Body of pancreas (tissue), 4 donors: ENCODE data around the gene DOK3. TPM values are rescaled to one million over a fixed set of nuclear protein-coding genes. Genes with fewer than 3 reads are reported as not detected.
A peak's percentile ranks its signal among the peaks of the same experiment; 100 is the strongest.

ENCODE experiments used
- ATAC-seq: fragments of 150-250 bp; one replicate; pipeline ENCODE4 v1.9.1; 2016
- DNase-seq, 4 donors: peaks; one replicate each; pipeline ENCODE4 v3.0.0-alpha.2; 2019
- H3K27ac ChIP-seq, 4 donors: fragments of 200-600 bp; sonication (generic); 1 replicate in 3 of 4; 2 replicates in 1 of 4; pipeline versions ENCODE4 v1.5.1 to v1.6.1; 2016 to 2019; ENCODE audit warnings: mild to moderate bottlenecking in 1 of 4, mixed read lengths in 1 of 4, moderate library complexity in 1 of 4
- H3K27me3 ChIP-seq, 2 donors: fragments of 200-600 bp; sonication (generic); one replicate each; pipeline ENCODE4 v1.6.0; 2016; ENCODE audit warnings: mild to moderate bottlenecking in 1 of 2
- H3K36me3 ChIP-seq, 2 donors: fragments of 200-600 bp; sonication (generic); replicated peaks in 1 of 2; 2 replicates each; pipeline ENCODE4 v1.5.1; 2016; ENCODE audit warnings: low read depth in 2 of 2; ENCODE audit not compliant: insufficient read depth in 1 of 2
- H3K4me1 ChIP-seq: fragments of 200-600 bp; sonication (generic); one replicate; pipeline ENCODE4 v1.6.0; 2016
- H3K4me3 ChIP-seq, 2 donors: fragments of 200-600 bp; sonication (generic); 1 replicate in 1 of 2; 2 replicates in 1 of 2; pipeline ENCODE4 v1.5.1; 2016 to 2019
- H3K9me3 ChIP-seq, 3 donors: fragments of 200-600 bp; sonication (generic); 1 replicate in 2 of 3; 2 replicates in 1 of 3; pipeline ENCODE4 v1.5.1; 2016
- POLR2A ChIP-seq, 3 donors: fragments of 450-650 bp; IDR thresholded peaks; one replicate each; pipeline ENCODE4 v1.6.1; 2016; ENCODE audit warnings: antibody characterized with exemption in 3 of 3, mild to moderate bottlenecking in 2 of 3
- WGBS, 2 donors: methylation state at CpG; one replicate each; pipeline ENCODE4 v1.1.5; 2017; 5-methylcytosine and 5-hydroxymethylcytosine counted together
- intact Hi-C: fragments of 100-400 bp; cut with DNase I; formaldehyde crosslinking; loops from one replicate; pipeline ENCODE4 v1.15.1; 2023
- total RNA-seq, 2 donors: library from RNA; depleted of rRNA; stranded (reverse); fragments of >200 nt; gene quantifications; one replicate each; pipeline ENCODE4 v1.1.0, GENCODE V29; 2016
- TF ChIP-seq, protein P1 (sequence below), 7 experiments: fragments of 450-650 bp in 4 of 7; fragments of 200-600 bp in 3 of 7; sonication (generic) in 3 of 7; IDR thresholded peaks; one replicate each; pipeline ENCODE4 v1.5.1; 2016 to 2019; ENCODE audit warnings: antibody characterized with exemption in 7 of 7

Gene DOK3
- total RNA-seq, 2 donors from 2014 or later: 3.3 to 5.4 TPM

DNA sequence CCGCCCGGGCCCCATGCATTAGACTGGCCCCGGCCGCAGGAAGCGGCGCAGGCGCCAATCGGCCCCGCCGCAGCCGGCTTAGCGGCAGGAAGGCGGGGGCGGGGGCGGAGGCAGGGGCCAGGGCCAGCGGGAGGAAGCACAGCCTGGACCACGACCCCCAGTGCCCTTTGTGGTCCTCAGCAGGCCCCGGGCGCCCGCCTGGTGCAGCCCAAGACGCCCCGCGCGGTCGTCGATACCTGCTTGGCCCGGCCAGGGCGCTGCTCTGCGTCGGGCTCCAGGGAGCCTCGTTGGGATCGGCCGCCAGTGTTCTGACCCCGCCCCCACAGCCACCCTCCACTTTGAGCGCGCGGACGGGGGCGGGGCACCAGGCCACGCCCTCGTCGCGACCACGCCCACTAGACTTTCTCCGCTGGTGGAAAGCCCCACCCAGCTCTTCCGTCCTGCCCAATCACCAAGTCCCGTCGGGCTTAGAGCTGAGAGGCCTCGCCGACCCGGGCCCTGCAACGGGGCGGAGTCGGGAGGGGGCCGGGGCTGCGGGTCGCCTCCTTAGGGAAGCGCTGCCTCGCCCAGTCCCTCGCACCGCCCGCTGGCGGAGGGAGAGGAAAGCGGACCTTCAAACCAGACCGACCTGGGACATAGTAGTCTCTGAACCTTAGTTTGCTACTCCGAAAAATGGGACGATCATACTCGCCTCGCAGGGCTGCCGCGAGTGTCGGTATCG lies 12.2 kb downstream of the DOK3 start, which contains the start of gene PDLIM7:
TSS of gene PDLIM7 (minus strand) at position 313 of the 721 bp plus-strand sequence. CDS start 1,092 bp downstream, outside the sequence.
- intact Hi-C loops: no loop called here
- Histone ChIP-seq H3K9me3 (no peaks in the 10 kb centered on the region), H3K4me3 (peak within 1 kb of the TSS; percentile 23 to 74), H3K27ac (peak within 1 kb of the TSS; percentile 44 to 64 (median 62)), H3K4me1 (peaks cover 34% of the 10 kb centered on the region), H3K36me3 (no peaks in the 10 kb centered on the region), H3K27me3 (no peaks in the 10 kb centered on the region)
- 0 to 1% methylated on average over 12 to 57 of the region's 73 CpGs for WGBS, 2 donors
- TF ChIP-seq, protein P1, sequence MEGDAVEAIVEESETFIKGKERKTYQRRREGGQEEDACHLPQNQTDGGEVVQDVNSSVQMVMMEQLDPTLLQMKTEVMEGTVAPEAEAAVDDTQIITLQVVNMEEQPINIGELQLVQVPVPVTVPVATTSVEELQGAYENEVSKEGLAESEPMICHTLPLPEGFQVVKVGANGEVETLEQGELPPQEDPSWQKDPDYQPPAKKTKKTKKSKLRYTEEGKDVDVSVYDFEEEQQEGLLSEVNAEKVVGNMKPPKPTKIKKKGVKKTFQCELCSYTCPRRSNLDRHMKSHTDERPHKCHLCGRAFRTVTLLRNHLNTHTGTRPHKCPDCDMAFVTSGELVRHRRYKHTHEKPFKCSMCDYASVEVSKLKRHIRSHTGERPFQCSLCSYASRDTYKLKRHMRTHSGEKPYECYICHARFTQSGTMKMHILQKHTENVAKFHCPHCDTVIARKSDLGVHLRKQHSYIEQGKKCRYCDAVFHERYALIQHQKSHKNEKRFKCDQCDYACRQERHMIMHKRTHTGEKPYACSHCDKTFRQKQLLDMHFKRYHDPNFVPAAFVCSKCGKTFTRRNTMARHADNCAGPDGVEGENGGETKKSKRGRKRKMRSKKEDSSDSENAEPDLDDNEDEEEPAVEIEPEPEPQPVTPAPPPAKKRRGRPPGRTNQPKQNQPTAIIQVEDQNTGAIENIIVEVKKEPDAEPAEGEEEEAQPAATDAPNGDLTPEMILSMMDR (IDR thresholded peaks at IDR 0.05): peak in 4 of 7 experiments; percentile 13 to 31 (median 20)
- TF ChIP-seq POLR2A (IDR thresholded peaks at IDR 0.05): peak; percentile 84 to 89 (median 87)
- DNase-seq: peak; percentile 96 to 97 (median 97)
- ATAC-seq: peak; percentile 92

DNA sequence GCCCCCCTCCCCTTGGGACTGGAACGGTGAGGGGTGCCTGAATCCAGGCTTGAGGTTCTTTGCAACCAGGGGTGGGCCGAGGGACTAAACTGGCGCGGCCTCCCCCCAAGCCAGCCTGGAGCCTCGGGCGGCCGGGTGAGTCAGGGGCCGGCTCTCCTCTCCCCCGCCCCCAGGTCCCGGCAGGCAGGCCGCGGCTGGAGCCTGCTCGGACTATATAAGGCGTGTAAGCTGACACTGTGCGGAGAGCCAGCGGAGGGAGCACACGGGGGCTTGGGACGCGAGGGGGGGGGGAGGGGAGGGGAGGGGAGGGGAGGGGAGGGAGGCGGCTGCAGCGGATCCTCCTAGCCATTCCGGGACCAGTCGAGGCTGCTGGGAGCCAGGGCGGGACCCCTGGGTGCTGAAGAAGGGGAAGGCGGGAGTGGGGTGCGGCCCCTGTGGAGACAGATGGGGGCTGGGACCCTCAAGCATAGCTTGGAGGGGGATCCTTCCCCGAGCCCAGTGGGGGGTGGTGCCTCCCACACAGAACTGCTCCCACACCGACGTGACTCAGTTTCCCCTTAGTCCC lies 12.8 kb downstream of the DOK3 start:
- no peak for ATAC-seq
- H3K36me3 ChIP-seq: no peaks in the 10 kb centered on the region
- peak in 3 of 4 donors; percentile 57 to 70 (median 59) for DNase-seq
- TF ChIP-seq, protein P1 (IDR thresholded peaks at IDR 0.05): no peak
- TF ChIP-seq POLR2A (IDR thresholded peaks at IDR 0.05): no peak
- no peaks in the 10 kb centered on the region for H3K9me3 ChIP-seq
- WGBS, 2 donors: 0% methylated on average over 1 to 13 of the region's 29 CpGs
- H3K27ac ChIP-seq: peak overlapping the region; percentile 44 to 64 (median 62)
- intact Hi-C loops: no loop called here
- peak overlapping the region; percentile 23 to 74 for H3K4me3 ChIP-seq
- peaks cover 34% of the 10 kb centered on the region for H3K4me1 ChIP-seq
- H3K27me3 ChIP-seq: no peaks in the 10 kb centered on the region

DNA sequence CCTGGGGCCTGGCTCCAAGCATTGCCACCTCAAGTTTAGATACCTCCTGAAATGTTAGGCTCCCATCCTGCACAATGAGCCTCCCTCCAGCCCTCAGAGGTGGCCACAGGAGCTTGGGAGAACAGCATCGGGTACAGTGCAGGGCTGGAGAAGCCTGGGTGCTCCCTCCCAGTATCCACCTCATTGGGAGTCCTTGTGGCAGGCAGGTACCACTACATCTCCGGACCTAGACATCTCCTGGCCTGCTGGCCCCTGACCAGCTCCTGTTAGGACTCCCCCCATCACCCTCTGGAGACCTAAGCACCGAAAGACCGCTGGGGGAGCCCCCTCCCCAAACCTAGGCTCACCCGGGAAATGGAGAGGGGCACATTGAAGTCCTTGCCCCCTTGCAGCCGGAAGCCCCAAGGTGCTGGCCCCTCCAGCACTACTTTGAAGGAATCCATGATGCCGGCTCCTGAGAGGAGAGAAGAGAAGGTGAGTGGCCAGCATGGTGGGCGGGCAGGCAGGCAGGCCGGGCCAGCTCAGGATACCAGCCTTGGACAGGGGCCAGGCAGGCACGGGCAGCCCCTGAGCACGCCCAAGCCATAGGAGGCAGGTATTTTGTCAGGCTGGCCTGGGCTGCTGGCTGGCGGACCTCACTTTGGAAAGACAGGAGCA lies 13.4 kb downstream of the DOK3 start:
- no peaks in the 10 kb centered on the region for H3K27me3 ChIP-seq
- no peaks in the 10 kb centered on the region for H3K9me3 ChIP-seq
- peaks cover 34% of the 10 kb centered on the region for H3K4me1 ChIP-seq
- intact Hi-C loops: no loop called here
- no peak for ATAC-seq
- TF ChIP-seq POLR2A (IDR thresholded peaks at IDR 0.05): no peak
- TF ChIP-seq, protein P1 (IDR thresholded peaks at IDR 0.05): peak in 4 of 7 experiments; percentile 13 to 25 (median 18)
- no peak overlapping the region for H3K4me3 ChIP-seq
- H3K36me3 ChIP-seq: no peaks in the 10 kb centered on the region
- 19 to 35% methylated on average over 3 to 11 of the region's 12 CpGs for WGBS, 2 donors
- DNase-seq: peak in 2 of 4 donors; percentile 46 to 56
- H3K27ac ChIP-seq: peak overlapping the region in 2 of 4 donors; percentile 31 to 41

DNA sequence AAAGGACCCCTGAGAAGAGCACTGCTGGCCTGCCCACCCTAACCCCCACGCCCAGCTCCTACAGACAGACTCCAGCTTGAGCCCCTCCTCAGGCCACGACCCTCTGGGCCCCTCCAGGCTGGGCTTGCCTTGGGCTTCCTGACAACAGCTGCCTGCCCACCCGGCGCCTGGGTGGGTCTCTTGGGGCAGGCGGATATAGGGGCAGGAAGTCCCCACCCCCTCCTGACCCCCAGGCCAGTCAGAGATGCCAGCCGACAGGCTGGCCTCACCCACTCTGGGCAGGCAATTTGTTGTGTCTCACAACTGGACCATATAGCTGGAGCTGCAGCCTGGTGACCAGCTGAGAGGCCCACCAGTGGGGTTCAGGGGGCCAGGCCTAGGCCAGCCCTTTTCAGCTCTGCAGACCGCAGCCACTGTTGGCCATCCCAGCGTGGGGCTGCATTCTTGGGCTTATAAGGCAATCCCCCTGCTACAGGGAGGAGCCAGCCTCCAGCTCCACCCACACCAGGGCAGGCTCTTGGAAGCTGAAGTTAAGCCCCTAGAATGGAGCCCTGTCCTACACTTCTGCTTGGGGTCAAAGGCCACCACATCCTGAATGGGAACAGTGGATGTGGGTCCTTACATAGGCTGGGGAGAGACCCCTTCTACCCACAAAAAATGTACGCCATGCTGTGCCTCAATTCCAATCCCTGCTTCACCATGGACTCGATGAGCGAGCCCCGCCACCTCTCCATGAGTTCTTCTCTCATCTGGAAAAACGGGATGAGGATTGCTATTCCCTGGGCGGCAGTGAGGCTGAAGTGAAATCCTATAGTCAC lies 14.2 kb downstream of the DOK3 start:
- Histone ChIP-seq H3K27ac (peak overlapping the region in 2 of 4 donors; percentile 20 to 36), H3K36me3 (no peaks in the 10 kb centered on the region), H3K9me3 (no peaks in the 10 kb centered on the region), H3K4me3 (no peak overlapping the region), H3K4me1 (peaks cover 34% of the 10 kb centered on the region), H3K27me3 (no peaks in the 10 kb centered on the region)
- 80 to 87% methylated on average over 10 to 12 of the region's 14 CpGs for WGBS, 2 donors
- no peak for TF ChIP-seq POLR2A (IDR thresholded peaks at IDR 0.05)
- TF ChIP-seq, protein P1 (IDR thresholded peaks at IDR 0.05): no peak
- no peak for ATAC-seq
- intact Hi-C loops: no loop called here
- peak in 1 of 4 donors; percentile 44 for DNase-seq
